ENCODE measurements around the gene RS1.
A peak's percentile ranks its signal among the peaks of the same experiment; 100 is the strongest.

Gene RS1

GRCh38 chrX:18682979-18683387 lies 11.1 kb upstream of the RS1 start:
- no peak overlapping the region for H3K4me3 ChIP-seq (ENCODE audit: low read depth, low read length)
- no peak for TF ChIP-seq CTCF (IDR thresholded peaks at IDR 0.05; ENCODE audit: low read depth, low read length)

- no peak for TF ChIP-seq CTCF (IDR thresholded peaks at IDR 0.05; ENCODE audit: low read depth, low read length)
- H3K4me3 ChIP-seq (ENCODE audit: low read depth, low read length): no peak overlapping the region
Observed at GRCh38 chrX:18681996-18682395, 10.1 kb upstream of the RS1 start.

- H3K4me3 ChIP-seq (ENCODE audit: low read depth, low read length): no peak overlapping the region
- TF ChIP-seq CTCF (IDR thresholded peaks at IDR 0.05; ENCODE audit: low read depth, low read length): no peak
Observed at GRCh38 chrX:18677161-18677869, 5.4 kb upstream of the RS1 start.

- TF ChIP-seq CTCF (IDR thresholded peaks at IDR 0.05; ENCODE audit: low read depth, low read length): no peak
- no peak overlapping the region for H3K4me3 ChIP-seq (ENCODE audit: low read depth, low read length)
Observed at GRCh38 chrX:18676470-18676869, 4.6 kb upstream of the RS1 start.

- no peak for TF ChIP-seq CTCF (IDR thresholded peaks at IDR 0.05; ENCODE audit: low read depth, low read length)
- H3K4me3 ChIP-seq (ENCODE audit: low read depth, low read length): no peak overlapping the region
Observed at GRCh38 chrX:18676050-18676449, 4.1 kb upstream of the RS1 start.

- peak overlapping the region; percentile 67 for H3K4me3 ChIP-seq (ENCODE audit: low read depth, low read length)
- TF ChIP-seq CTCF (IDR thresholded peaks at IDR 0.05; ENCODE audit: low read depth, low read length): no peak
Observed at GRCh38 chrX:18674788-18675735, 3.2 kb upstream of the RS1 start.

GRCh38 chrX:18674417-18674787 lies 2.5 kb upstream of the RS1 start:
- no peak for TF ChIP-seq CTCF (IDR thresholded peaks at IDR 0.05; ENCODE audit: low read depth, low read length)
- peak overlapping the region; percentile 42 for H3K4me3 ChIP-seq (ENCODE audit: low read depth, low read length)
